ENCODE measurements around the gene NTSR2.

Gene NTSR2

DNA sequence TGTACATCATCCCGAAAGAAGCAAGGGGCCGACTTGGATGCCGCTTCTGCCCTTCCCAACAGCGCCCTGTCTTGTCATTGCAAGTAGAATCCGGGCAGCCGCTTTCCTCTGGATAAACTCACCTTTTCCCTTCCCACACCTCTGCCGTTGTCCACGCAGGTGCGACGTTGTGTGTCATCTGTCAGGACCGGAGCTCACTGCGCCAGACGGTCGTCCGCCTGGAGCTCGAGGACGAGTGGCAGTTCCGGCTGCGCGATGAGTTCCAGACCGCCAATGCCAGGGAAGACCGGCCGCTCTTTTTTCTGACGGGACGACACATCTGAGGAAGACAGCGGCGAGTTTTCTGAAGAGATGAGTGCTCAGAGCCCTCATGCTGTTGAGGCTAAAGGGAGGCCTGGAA lies 29.9 kb downstream of the NTSR2 start:
- Histone ChIP-seq H3K4me3 (ENCODE audit: low read length in 2 of 2) (no peak overlapping the region), H3K9ac (ENCODE audit: low read length in 2 of 2) (no peak overlapping the region), H3K36me3 (ENCODE audit: control insufficient read depth in 2 of 2, insufficient read depth in 2 of 2, low read length in 2 of 2) (no peaks in the 10 kb centered on the region), H3K9me3 (ENCODE audit: control insufficient read depth in 2 of 2, low read length in 2 of 2) (no peaks in the 10 kb centered on the region), H3K27ac (ENCODE audit: low read length) (no peak overlapping the region), H3K4me1 (ENCODE audit: control insufficient read depth, insufficient read depth, low read length) (no peaks in the 10 kb centered on the region), H3K27me3 (ENCODE audit: control insufficient read depth in 1 of 2, insufficient read depth in 2 of 2, low read length in 2 of 2) (no peaks in the 10 kb centered on the region)

DNA sequence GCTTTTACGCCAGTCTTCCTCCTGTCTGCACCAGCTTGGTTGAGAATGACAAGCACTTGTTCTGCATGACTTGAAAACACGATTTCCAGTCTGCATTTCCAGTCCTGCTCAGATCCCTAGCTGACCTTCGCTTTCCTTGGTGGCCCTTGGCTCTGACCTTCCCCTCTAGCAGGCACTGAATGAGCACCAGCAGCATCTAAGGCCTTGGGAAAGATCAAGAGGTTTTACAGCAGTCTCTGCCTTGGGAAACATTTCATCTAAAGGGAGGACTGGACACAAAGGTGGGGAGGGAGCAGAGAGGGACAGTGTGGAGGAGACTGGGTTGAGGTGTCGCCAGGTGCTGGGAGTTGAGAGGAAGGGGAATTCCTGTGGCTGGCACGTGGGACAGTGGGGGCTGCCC lies 30.5 kb downstream of the NTSR2 start:
- Histone ChIP-seq H3K36me3 (ENCODE audit: control insufficient read depth in 2 of 2, insufficient read depth in 2 of 2, low read length in 2 of 2) (no peaks in the 10 kb centered on the region), H3K4me1 (ENCODE audit: control insufficient read depth, insufficient read depth, low read length) (no peaks in the 10 kb centered on the region), H3K9me3 (ENCODE audit: control insufficient read depth in 2 of 2, low read length in 2 of 2) (no peaks in the 10 kb centered on the region), H3K4me3 (ENCODE audit: low read length in 2 of 2) (no peak overlapping the region), H3K9ac (ENCODE audit: low read length in 2 of 2) (no peak overlapping the region), H3K27ac (ENCODE audit: low read length) (no peak overlapping the region), H3K27me3 (ENCODE audit: control insufficient read depth in 1 of 2, insufficient read depth in 2 of 2, low read length in 2 of 2) (no peaks in the 10 kb centered on the region)

DNA sequence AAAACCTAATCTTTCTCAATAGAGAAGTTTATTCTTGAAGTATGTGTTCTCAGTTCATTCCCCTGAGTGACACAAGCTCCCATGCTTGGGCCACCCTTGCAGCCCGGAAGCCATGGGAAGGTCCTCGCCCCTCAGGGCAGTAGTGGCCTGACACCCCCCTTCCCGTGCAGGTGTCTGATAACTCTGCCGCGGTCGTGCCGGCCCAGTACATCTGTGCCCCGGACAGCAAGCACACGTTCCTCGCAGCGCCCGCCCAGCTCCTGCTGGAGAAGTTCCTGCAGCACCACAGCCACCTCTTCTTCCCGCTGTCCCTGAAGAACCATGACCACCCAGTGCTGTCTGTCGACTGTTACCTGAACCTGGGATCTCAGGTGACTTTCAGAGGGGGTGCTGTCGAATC lies 32.4 kb downstream of the NTSR2 start:
- Histone ChIP-seq H3K4me3 (ENCODE audit: low read length in 2 of 2) (no peak overlapping the region), H3K27ac (ENCODE audit: low read length) (no peak overlapping the region), H3K4me1 (ENCODE audit: control insufficient read depth, insufficient read depth, low read length) (no peaks in the 10 kb centered on the region), H3K9ac (ENCODE audit: low read length in 2 of 2) (no peak overlapping the region), H3K36me3 (ENCODE audit: control insufficient read depth in 2 of 2, insufficient read depth in 2 of 2, low read length in 2 of 2) (no peaks in the 10 kb centered on the region), H3K27me3 (ENCODE audit: control insufficient read depth in 1 of 2, insufficient read depth in 2 of 2, low read length in 2 of 2) (no peaks in the 10 kb centered on the region), H3K9me3 (ENCODE audit: control insufficient read depth in 2 of 2, low read length in 2 of 2) (no peaks in the 10 kb centered on the region)

DNA sequence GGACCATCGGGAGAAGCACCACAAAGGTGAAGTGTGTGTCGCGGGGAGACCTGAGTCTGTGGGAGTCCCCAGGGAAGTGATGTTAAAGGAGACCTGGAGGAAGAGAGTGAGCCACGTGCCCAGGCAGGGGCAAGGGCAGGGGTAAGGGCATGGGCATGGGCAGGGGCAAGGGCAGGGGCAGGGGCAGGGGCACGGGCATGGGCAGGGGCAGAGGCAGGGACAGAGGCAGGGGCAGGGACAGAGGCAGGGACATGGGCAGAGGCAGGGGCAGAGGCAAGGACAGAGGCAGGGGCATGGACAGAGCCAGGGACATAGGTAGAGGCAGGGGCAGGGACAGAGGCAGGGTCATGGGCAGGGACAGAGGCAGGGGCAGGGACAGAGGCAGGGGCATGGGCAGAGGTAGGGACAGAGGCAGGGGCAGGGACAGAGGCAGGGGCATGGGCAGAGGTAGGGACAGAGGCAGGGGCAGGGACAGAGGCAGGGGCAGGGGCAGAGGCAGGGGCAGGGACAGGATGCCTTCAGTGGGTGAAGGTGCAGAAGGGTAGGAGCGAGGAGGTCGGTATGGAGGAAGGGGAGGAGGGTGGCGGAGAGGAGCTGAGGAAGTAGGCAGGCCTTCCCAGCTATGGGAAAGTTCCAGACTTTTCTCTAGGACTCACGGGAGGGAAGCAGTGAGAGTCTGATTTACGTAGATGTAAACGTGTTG lies 33.3 kb downstream of the NTSR2 start:
- Histone ChIP-seq H3K27me3 (ENCODE audit: control insufficient read depth in 1 of 2, insufficient read depth in 2 of 2, low read length in 2 of 2) (no peaks in the 10 kb centered on the region), H3K27ac (ENCODE audit: low read length) (no peak overlapping the region), H3K9me3 (ENCODE audit: control insufficient read depth in 2 of 2, low read length in 2 of 2) (no peaks in the 10 kb centered on the region), H3K4me1 (ENCODE audit: control insufficient read depth, insufficient read depth, low read length) (no peaks in the 10 kb centered on the region), H3K36me3 (ENCODE audit: control insufficient read depth in 2 of 2, insufficient read depth in 2 of 2, low read length in 2 of 2) (no peaks in the 10 kb centered on the region), H3K4me3 (ENCODE audit: low read length in 2 of 2) (no peak overlapping the region), H3K9ac (ENCODE audit: low read length in 2 of 2) (no peak overlapping the region)

DNA sequence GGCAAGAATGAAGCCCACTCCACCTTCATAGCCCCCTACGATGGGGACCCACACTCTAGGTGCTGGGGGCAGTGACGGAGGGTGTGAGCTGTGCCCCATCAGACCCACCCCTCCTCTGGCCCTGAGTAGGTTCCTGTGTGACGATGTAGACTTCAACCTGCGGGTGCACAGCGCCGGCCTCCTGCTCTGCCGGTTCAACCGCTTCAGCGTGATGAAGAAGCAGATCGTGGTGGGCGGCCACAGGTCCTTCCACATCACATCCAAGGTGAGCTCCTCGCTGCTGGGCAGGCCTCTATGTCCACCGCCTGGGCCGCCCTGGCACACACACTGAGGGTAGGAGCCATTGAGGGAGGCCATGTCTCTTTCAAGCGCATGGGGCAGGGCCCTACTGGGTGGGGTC lies 34.9 kb downstream of the NTSR2 start:
- H3K4me3 ChIP-seq (ENCODE audit: low read length in 2 of 2): no peak overlapping the region
- no peaks in the 10 kb centered on the region for H3K36me3 ChIP-seq (ENCODE audit: control insufficient read depth in 2 of 2, insufficient read depth in 2 of 2, low read length in 2 of 2)
- no peaks in the 10 kb centered on the region for H3K27me3 ChIP-seq (ENCODE audit: control insufficient read depth in 1 of 2, insufficient read depth in 2 of 2, low read length in 2 of 2)
- no peaks in the 10 kb centered on the region for H3K9me3 ChIP-seq (ENCODE audit: control insufficient read depth in 2 of 2, low read length in 2 of 2)
- H3K9ac ChIP-seq (ENCODE audit: low read length in 2 of 2): no peak overlapping the region
- H3K4me1 ChIP-seq (ENCODE audit: control insufficient read depth, insufficient read depth, low read length): no peaks in the 10 kb centered on the region
- H3K27ac ChIP-seq (ENCODE audit: low read length): no peak overlapping the region

DNA sequence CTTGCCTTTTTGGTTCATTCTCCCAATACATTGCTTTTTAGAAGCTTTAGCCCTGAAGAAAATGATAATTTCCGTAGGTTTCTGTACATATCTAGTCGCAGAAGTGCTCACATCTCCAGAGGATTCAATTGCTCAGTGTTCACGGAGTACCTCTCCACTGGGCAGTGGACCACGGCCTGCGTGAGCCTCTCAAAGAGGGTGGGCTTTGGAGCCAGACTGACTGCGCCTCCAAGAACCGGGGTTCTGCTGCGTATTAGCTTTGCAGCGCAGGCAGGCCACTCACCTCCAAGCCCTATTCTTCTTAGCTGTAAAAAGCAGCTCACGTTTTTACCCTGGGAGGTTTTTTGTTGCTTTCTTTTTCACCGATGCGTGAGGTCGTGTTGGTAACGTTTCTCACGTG lies 35.4 kb downstream of the NTSR2 start:
- H3K4me1 ChIP-seq (ENCODE audit: control insufficient read depth, insufficient read depth, low read length): no peaks in the 10 kb centered on the region
- no peak overlapping the region for H3K27ac ChIP-seq (ENCODE audit: low read length)
- H3K9ac ChIP-seq (ENCODE audit: low read length in 2 of 2): no peak overlapping the region
- no peaks in the 10 kb centered on the region for H3K27me3 ChIP-seq (ENCODE audit: control insufficient read depth in 1 of 2, insufficient read depth in 2 of 2, low read length in 2 of 2)
- H3K9me3 ChIP-seq (ENCODE audit: control insufficient read depth in 2 of 2, low read length in 2 of 2): no peaks in the 10 kb centered on the region
- no peaks in the 10 kb centered on the region for H3K36me3 ChIP-seq (ENCODE audit: control insufficient read depth in 2 of 2, insufficient read depth in 2 of 2, low read length in 2 of 2)
- no peak overlapping the region for H3K4me3 ChIP-seq (ENCODE audit: low read length in 2 of 2)

DNA sequence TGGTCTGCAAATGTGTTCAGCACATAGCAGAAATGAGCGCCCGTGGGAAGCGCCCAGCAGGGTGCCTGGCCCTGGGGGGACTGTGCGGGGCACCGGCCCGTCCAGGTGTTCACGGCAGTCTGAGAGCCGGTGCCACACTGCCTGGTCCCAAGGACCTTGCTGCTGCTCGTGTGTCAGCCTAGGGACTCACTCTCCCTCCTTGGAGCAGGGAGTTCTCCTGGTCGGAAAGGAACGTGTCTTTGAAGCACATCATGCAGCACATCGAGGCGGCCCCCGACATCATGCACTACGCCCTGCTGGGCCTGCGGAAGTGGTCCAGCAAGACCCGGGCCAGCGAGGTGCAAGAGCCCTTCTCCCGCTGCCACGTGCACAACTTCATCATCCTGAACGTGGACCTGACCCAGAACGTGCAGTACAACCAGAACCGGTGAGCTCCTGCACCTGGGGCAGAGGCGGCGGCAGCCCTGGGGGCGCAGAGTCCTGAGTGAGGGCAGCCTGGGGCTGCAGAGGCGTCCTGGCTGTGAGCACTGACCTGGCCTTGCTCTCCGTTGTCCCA lies 36.0 kb downstream of the NTSR2 start:
- no peaks in the 10 kb centered on the region for H3K36me3 ChIP-seq (ENCODE audit: control insufficient read depth in 2 of 2, insufficient read depth in 2 of 2, low read length in 2 of 2)
- no peak overlapping the region for H3K9ac ChIP-seq (ENCODE audit: low read length in 2 of 2)
- no peaks in the 10 kb centered on the region for H3K27me3 ChIP-seq (ENCODE audit: control insufficient read depth in 1 of 2, insufficient read depth in 2 of 2, low read length in 2 of 2)
- H3K9me3 ChIP-seq (ENCODE audit: control insufficient read depth in 2 of 2, low read length in 2 of 2): no peaks in the 10 kb centered on the region
- H3K4me1 ChIP-seq (ENCODE audit: control insufficient read depth, insufficient read depth, low read length): no peaks in the 10 kb centered on the region
- no peak overlapping the region for H3K4me3 ChIP-seq (ENCODE audit: low read length in 2 of 2)
- H3K27ac ChIP-seq (ENCODE audit: low read length): no peak overlapping the region

DNA sequence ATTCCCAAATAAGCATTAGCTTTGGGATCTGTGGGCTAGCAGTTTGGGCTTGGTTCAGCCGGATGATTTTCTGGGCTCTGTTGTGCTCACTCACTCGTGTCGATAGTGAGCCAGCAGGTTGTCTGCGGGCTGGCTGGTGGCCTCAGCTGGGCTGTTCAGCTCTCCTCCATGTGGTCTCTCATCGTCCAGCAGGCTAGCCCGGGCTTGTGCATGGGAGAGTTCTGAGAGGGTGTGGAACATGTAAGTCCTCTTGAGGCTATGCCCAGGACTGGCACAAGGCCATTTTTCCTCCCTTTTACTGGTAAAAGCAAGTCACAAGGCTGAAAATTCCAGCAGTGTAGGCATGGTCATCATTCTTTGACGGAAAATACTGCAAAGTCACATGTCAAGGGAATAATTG lies 38.5 kb downstream of the NTSR2 start:
- no peak overlapping the region for H3K27ac ChIP-seq (ENCODE audit: low read length)
- no peaks in the 10 kb centered on the region for H3K27me3 ChIP-seq (ENCODE audit: control insufficient read depth in 1 of 2, insufficient read depth in 2 of 2, low read length in 2 of 2)
- no peaks in the 10 kb centered on the region for H3K36me3 ChIP-seq (ENCODE audit: control insufficient read depth in 2 of 2, insufficient read depth in 2 of 2, low read length in 2 of 2)
- H3K4me1 ChIP-seq (ENCODE audit: control insufficient read depth, insufficient read depth, low read length): no peaks in the 10 kb centered on the region
- no peak overlapping the region for H3K9ac ChIP-seq (ENCODE audit: low read length in 2 of 2)
- peaks cover 3 to 8% of the 10 kb centered on the region in 2 donors for H3K9me3 ChIP-seq (ENCODE audit: control insufficient read depth in 2 of 2, low read length in 2 of 2)
- H3K4me3 ChIP-seq (ENCODE audit: low read length in 2 of 2): no peak overlapping the region

DNA sequence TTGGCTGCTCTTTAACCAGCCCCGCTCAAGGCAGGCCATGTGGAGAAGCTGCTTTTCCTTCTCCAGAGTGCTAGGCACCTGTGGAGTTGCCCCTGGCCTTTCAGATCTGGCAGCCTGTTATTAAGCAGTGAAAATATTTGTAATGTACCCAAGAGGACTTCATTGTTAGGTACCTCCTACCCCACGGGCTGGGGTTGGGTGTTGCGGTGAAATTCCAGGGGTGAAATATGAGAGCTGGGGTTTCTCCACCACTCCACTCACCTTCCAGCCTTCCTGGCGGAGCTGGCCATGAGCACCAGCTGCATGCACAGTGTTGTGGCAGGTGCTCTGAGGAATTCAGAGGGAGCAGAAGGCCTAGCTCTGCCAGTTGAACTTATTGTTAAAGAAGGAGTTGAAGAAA lies 39.1 kb downstream of the NTSR2 start:
- no peak overlapping the region for H3K9ac ChIP-seq (ENCODE audit: low read length in 2 of 2)
- no peak overlapping the region for H3K27ac ChIP-seq (ENCODE audit: low read length)

DNA sequence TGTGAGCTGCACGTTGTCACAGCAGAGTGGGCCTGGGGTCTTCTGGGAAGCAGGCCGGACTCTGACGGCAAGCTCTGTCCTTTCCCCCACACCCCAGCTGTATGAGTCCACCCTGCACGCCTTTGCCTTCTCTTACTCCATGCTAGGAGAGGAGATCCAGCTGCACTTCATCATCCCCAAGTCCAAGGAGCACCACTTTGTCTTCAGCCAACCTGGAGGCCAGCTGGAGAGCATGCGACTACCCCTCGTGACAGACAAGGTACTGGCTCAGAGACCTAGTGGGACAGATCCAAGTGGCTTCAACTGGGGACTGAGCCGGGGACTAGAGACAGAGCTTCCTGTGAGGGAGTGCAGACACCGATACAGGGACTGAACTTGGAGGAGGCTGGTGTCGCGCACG lies 40.1 kb downstream of the NTSR2 start:
- Histone ChIP-seq H3K4me1 (ENCODE audit: control insufficient read depth, insufficient read depth, low read length) (no peaks in the 10 kb centered on the region), H3K4me3 (ENCODE audit: low read length in 2 of 2) (no peak overlapping the region), H3K9me3 (ENCODE audit: control insufficient read depth in 2 of 2, low read length in 2 of 2) (peaks cover 3 to 8% of the 10 kb centered on the region in 2 donors), H3K9ac (ENCODE audit: low read length in 2 of 2) (no peak overlapping the region), H3K27me3 (ENCODE audit: control insufficient read depth in 1 of 2, insufficient read depth in 2 of 2, low read length in 2 of 2) (no peaks in the 10 kb centered on the region), H3K36me3 (ENCODE audit: control insufficient read depth in 2 of 2, insufficient read depth in 2 of 2, low read length in 2 of 2) (no peaks in the 10 kb centered on the region), H3K27ac (ENCODE audit: low read length) (no peak overlapping the region)

More for the DNA sequence above, 39.1 kb downstream of the NTSR2 start:
- peaks cover 3 to 8% of the 10 kb centered on the region in 2 donors for H3K9me3 ChIP-seq (ENCODE audit: control insufficient read depth in 2 of 2, low read length in 2 of 2)
- H3K27me3 ChIP-seq (ENCODE audit: control insufficient read depth in 1 of 2, insufficient read depth in 2 of 2, low read length in 2 of 2): no peaks in the 10 kb centered on the region
- H3K4me3 ChIP-seq (ENCODE audit: low read length in 2 of 2): no peak overlapping the region
- no peaks in the 10 kb centered on the region for H3K4me1 ChIP-seq (ENCODE audit: control insufficient read depth, insufficient read depth, low read length)
- no peaks in the 10 kb centered on the region for H3K36me3 ChIP-seq (ENCODE audit: control insufficient read depth in 2 of 2, insufficient read depth in 2 of 2, low read length in 2 of 2)

DNA sequence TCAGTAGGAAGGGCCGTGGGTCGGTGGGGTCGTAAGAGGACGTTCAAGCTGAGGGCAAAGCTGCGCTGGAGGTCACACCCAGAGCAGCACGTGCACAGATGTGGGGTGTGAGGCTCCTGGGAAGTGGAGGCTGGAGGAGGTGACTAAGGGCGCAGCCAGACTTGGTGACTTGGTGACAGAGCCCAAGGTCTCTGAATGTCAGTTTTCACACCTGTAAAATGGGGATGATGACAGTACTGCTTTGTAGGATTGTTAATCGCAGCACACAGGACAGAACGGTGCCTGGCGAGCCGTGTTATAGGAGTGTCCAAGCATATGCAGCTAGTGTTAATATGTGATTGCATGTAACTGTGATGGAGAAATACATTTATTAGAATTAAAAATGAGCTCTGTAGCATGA lies 40.8 kb downstream of the NTSR2 start:
- H3K9me3 ChIP-seq (ENCODE audit: control insufficient read depth in 2 of 2, low read length in 2 of 2): peaks cover 3 to 8% of the 10 kb centered on the region in 2 donors
- no peaks in the 10 kb centered on the region for H3K27me3 ChIP-seq (ENCODE audit: control insufficient read depth in 1 of 2, insufficient read depth in 2 of 2, low read length in 2 of 2)
- H3K4me1 ChIP-seq (ENCODE audit: control insufficient read depth, insufficient read depth, low read length): no peaks in the 10 kb centered on the region
- no peak overlapping the region for H3K9ac ChIP-seq (ENCODE audit: low read length in 2 of 2)
- H3K4me3 ChIP-seq (ENCODE audit: low read length in 2 of 2): no peak overlapping the region
- H3K36me3 ChIP-seq (ENCODE audit: control insufficient read depth in 2 of 2, insufficient read depth in 2 of 2, low read length in 2 of 2): no peaks in the 10 kb centered on the region
- no peak overlapping the region for H3K27ac ChIP-seq (ENCODE audit: low read length)

All from stomach smooth muscle (tissue), 2 donors.